Immature natural killer cell (primary cell): ENCODE measurements around the gene CD300LB. TPM values are rescaled to one million over a fixed set of nuclear protein-coding genes. Genes with fewer than 3 reads are reported as not detected.
A peak's percentile ranks its signal among the peaks of the same experiment; 100 is the strongest.

Experiments
- DNase-seq, 3 donors: peaks; one replicate each; pipeline ENCODE4 v3.0.0; 2022; ENCODE audit warnings: mixed read lengths in 1 of 3
- H3K27ac Mint-ChIP-seq, 6 donors: one replicate each; pipeline ENCODE4 v1.8.0; 2020; ENCODE audit warnings: mixed read lengths in 6 of 6, mild to moderate bottlenecking in 5 of 6, inconsistent platforms in 4 of 6, moderate library complexity in 3 of 6
- H3K27me3 Mint-ChIP-seq, 3 donors: one replicate each; pipeline ENCODE4 v1.8.0; 2020 to 2021; ENCODE audit warnings: low read depth in 3 of 3, mild to moderate bottlenecking in 3 of 3, mixed read lengths in 3 of 3, moderate library complexity in 3 of 3, inconsistent platforms in 1 of 3
- H3K36me3 Mint-ChIP-seq, 3 donors: one replicate each; pipeline ENCODE4 v1.8.0; 2020; ENCODE audit warnings: mixed read lengths in 3 of 3, inconsistent platforms in 2 of 3, mild to moderate bottlenecking in 2 of 3
- H3K4me1 Mint-ChIP-seq, 2 donors: one replicate each; pipeline ENCODE4 v1.8.0; 2020; ENCODE audit warnings: inconsistent platforms in 2 of 2, mild to moderate bottlenecking in 2 of 2, mixed read lengths in 2 of 2, moderate library complexity in 1 of 2
- H3K4me3 Mint-ChIP-seq, 5 donors: one replicate each; pipeline ENCODE4 v1.8.0; 2020; ENCODE audit warnings: mild to moderate bottlenecking in 5 of 5, mixed read lengths in 5 of 5, inconsistent platforms in 3 of 5, moderate library complexity in 3 of 5
- H3K9me3 Mint-ChIP-seq, 6 donors: one replicate each; pipeline ENCODE4 v1.8.0; 2020; ENCODE audit warnings: mild to moderate bottlenecking in 6 of 6, mixed read lengths in 6 of 6, inconsistent platforms in 4 of 6, moderate library complexity in 3 of 6
- polyA plus RNA-seq, 3 donors: library from polyadenylated mRNA; unstranded; fragments of 300-500 nt; fragmentation: Illumina TruSeq; gene quantifications; one replicate each; pipeline ENCODE4 v1.2.3, GENCODE V29; 2021

CD300LB gene
- polyA plus RNA-seq, 3 donors from 2014 or later: 4.2 to 6.3 (median 5.5) TPM

DNA sequence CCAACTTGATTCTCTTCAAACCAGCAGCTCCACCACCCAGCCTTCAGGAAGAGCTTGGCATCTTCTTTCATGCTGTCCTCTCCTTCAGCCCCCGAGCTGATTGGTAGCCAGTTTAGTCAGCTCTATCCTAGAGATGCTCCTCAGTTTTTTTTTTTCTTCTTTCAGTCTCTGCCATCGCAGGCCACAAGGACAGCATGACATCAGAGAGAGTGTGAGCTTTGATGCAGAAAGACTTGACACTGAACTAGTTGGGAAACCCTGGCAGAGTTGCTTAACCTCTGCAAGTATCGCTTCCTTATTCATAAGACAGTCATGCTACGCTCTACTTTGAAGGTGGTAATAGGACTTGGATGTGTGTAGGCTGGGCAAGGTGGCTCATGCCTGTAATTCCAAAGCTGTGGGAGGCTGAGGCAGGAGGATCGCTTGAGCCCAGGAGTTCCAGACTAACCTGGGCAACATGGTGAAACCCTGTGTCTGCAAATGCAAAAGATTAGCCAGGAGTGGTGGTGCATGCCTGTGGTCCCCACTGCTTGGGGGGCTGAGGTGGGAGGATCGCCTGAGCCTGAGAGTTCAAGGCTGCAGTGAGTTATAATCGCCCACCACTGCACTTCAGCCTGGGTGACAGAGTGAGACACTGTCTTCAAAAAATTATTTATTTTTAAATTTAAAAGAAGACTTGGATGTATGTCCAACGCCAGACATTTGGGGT, 2.6 kb downstream of the CD300LB start:
- DNase-seq: no peak
- H3K4me1 Mint-ChIP-seq: peaks cover 32 to 33% of the 10 kb centered on the region in 2 donors
- peaks cover 0 to 12% (median 5%) of the 10 kb centered on the region in 3 donors for H3K27me3 Mint-ChIP-seq

DNA sequence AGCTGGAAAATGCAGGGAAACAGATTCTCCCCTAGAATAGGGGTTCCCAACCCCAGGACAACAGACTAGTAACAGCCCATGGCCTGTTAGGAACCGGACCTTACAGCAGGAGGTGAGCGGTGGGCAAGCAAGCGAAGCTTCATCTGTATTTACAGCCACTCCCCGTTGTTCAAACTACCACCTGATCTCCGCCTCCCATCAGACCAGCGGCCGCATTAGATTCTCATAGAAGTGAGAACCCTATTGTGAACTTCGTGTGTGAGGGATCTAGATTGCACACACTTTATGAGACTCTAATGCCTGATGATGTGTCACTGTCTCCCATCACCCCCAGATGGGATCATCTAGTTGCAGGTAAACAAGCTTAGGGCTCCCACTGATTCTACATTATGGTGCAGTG, 3.5 kb downstream of the CD300LB start:
- Mint-ChIP-seq H3K36me3 (no peaks in the 10 kb centered on the region), H3K9me3 (no peaks in the 10 kb centered on the region), H3K4me1 (peaks cover 30 to 33% of the 10 kb centered on the region in 2 donors), H3K27ac (peak overlapping the region in 1 of 6 donors; percentile 4), H3K4me3 (no peak overlapping the region), H3K27me3 (peaks cover 0 to 7% (median 5%) of the 10 kb centered on the region in 3 donors)
- DNase-seq: no peak

More for the DNA sequence above, 2.6 kb downstream of the CD300LB start:
- Mint-ChIP-seq H3K9me3 (no peaks in the 10 kb centered on the region), H3K36me3 (no peaks in the 10 kb centered on the region), H3K4me3 (peak overlapping the region in 1 of 5 donors; percentile 15), H3K27ac (peak overlapping the region in 2 of 6 donors; percentile 6 to 53)

DNA sequence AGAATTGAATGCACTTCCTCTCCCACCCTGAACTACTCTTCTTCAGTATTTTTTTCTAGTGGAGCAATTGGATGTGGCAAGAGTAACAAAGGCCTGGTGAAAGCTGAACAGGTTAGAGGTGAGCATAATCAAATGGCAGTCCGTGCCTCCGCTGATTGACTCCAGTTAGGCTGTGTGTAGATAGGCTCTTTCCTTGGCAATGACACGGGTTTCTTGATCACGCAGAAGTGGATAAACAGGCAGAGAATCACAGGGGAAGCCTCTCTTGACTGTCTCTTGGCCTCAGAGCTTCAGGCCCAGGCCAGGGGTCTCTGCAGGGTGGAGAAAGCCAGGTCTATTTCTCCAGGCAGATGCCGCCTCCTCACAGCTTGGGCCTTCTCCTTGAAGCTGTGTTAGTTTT, 4.2 kb downstream of the CD300LB start:
- Mint-ChIP-seq H3K9me3 (no peaks in the 10 kb centered on the region), H3K27me3 (peaks cover 0 to 7% (median 5%) of the 10 kb centered on the region in 3 donors), H3K4me3 (no peak overlapping the region), H3K36me3 (no peaks in the 10 kb centered on the region), H3K27ac (no peak overlapping the region), H3K4me1 (peaks cover 29 to 33% of the 10 kb centered on the region in 2 donors)
- no peak for DNase-seq

DNA sequence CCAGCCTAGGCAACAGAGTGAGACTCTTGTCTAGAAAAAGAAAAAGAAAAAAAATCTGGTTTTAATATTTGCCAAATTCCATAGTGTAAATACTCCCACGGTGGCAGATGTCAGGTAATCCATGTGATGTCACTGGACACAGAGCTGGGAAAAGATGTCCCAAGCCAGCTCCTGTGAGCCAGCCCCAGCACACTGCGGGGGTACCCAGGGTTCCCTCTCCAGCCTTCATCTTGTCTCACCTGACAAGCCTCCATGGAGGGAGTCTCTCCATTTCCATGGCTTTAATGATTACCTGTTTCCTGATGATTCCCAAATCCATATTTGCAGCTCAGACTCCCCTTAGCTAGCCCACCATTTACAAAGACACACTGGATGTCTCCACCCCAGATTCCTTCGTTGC, 4.6 kb downstream of the CD300LB start:
- H3K36me3 Mint-ChIP-seq: no peaks in the 10 kb centered on the region
- no peak for DNase-seq
- peaks cover 29 to 33% of the 10 kb centered on the region in 2 donors for H3K4me1 Mint-ChIP-seq
- peaks cover 0 to 8% (median 5%) of the 10 kb centered on the region in 3 donors for H3K27me3 Mint-ChIP-seq
- H3K9me3 Mint-ChIP-seq: no peaks in the 10 kb centered on the region
- H3K27ac Mint-ChIP-seq: no peak overlapping the region
- no peak overlapping the region for H3K4me3 Mint-ChIP-seq

DNA sequence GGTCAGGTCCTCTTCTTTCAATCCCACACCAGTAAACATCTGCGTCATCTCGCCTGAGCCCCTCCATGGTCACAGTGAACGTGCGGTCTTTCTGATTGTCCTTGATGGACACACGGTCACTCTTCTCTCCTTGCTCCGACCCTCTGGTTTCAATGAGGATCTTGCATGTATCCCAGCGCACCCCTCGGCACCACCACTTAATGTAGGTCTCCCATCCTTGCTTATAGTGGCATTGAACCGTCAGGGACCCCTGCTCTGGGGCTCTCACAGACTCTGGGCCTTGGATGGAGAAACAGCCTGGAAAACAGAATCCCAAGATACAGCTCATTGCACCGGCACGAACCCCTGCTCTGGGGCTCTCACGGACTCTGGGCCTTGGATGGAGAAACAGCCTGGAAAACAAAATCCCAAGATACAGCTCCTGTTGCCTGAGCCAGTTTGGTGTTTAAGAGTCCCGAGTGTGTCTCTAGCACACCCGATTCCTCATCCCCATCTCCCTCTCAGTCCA, 5.4 kb downstream of the CD300LB start:
- Mint-ChIP-seq H3K27ac (peak overlapping the region in 1 of 6 donors; percentile 29), H3K36me3 (no peaks in the 10 kb centered on the region), H3K4me1 (peaks cover 29 to 33% of the 10 kb centered on the region in 2 donors), H3K4me3 (no peak overlapping the region), H3K9me3 (no peaks in the 10 kb centered on the region), H3K27me3 (peaks cover 0 to 14% (median 3%) of the 10 kb centered on the region in 3 donors)
- no peak for DNase-seq

DNA sequence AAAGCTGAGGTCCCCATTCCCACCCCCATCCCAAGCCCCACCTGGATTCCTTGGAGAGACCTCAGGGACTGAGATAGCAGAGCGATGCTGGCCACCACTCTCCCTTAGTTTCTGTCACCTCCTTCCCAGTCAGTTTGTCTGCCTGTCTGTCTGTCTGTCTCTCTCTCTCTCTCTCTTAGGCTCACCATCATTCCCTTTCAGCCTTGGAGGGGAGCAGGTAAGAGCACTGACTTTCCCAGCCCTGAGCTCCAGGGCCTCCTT, 5.9 kb downstream of the CD300LB start:
- peaks cover 0 to 13% (median 3%) of the 10 kb centered on the region in 3 donors for H3K27me3 Mint-ChIP-seq
- H3K27ac Mint-ChIP-seq: peak overlapping the region in 1 of 6 donors; percentile 75
- H3K9me3 Mint-ChIP-seq: no peaks in the 10 kb centered on the region
- DNase-seq: no peak
- no peak overlapping the region for H3K4me3 Mint-ChIP-seq
- peaks cover 30 to 33% of the 10 kb centered on the region in 2 donors for H3K4me1 Mint-ChIP-seq
- H3K36me3 Mint-ChIP-seq: no peaks in the 10 kb centered on the region

DNA sequence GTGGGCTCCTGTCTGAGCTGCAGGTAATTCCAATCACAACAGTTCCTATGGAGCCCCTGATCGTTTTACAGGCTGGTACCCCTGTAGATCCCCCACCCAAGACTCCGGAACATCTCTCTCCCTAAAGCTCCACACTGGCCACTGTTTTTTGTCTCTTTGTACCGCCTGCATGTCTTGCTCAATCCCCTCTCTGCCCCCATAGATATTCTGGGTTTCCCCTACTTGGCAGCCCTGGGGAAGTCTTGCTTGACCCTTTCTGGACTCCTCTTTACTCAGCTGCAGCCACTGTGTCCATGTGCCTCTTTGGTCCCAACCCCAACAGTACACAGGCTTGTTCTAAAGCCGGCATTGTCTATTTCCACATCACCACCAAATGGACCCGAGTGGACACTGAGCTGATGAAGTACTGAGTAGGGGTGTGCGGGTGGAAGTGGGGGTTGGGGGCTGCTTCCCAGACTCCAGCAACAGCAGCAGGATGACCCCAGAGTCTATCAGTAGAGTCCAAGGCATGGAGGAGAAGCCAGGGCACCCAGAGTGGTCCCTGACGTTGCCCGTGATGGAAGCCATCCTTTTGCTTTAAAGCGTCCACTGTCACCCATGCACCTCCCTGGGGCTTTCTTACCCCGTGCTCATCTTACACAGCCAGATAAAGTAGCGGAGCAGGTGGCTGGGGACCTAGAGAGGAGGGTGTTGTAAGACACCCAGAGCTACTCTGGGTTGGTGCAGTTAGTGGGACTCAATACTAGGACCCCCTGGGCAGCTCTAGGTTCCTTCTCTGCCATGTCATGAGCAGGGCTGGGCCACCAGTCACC, 6.4 kb downstream of the CD300LB start:
- Mint-ChIP-seq H3K9me3 (no peaks in the 10 kb centered on the region), H3K27me3 (peaks cover 0 to 13% (median 3%) of the 10 kb centered on the region in 3 donors), H3K4me3 (no peak overlapping the region), H3K4me1 (peaks cover 31 to 35% of the 10 kb centered on the region in 2 donors), H3K36me3 (no peaks in the 10 kb centered on the region), H3K27ac (peak overlapping the region in 1 of 6 donors; percentile 24)
- DNase-seq: no peak

DNA sequence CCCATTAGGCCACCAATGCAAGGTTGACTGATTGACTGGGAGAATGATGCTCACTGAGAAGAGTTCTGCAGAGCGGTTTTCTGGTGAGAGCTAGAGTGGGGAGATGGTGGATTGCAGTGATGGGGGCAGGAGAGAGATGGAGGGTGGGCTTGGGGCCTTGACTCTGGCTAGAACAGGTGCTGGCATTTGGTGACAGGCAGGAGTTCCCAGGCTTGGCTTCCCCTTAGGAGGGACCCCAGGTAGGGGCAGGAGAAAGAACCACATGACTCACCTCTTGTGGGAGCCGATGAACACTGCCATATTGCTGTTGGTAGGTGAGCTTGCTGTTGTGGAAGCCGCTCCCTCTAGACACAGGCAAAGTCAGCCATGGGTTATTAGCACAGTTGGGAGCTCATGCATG, 8.0 kb downstream of the CD300LB start:
- DNase-seq: no peak
- Mint-ChIP-seq H3K27me3 (peaks cover 0 to 13% (median 5%) of the 10 kb centered on the region in 3 donors), H3K27ac (peak overlapping the region in 2 of 6 donors; percentile 30 to 62), H3K4me3 (no peak overlapping the region), H3K4me1 (peaks cover 35 to 41% of the 10 kb centered on the region in 2 donors), H3K36me3 (peaks cover 0 to 4% (median 0%) of the 10 kb centered on the region in 3 donors), H3K9me3 (no peaks in the 10 kb centered on the region)

DNA sequence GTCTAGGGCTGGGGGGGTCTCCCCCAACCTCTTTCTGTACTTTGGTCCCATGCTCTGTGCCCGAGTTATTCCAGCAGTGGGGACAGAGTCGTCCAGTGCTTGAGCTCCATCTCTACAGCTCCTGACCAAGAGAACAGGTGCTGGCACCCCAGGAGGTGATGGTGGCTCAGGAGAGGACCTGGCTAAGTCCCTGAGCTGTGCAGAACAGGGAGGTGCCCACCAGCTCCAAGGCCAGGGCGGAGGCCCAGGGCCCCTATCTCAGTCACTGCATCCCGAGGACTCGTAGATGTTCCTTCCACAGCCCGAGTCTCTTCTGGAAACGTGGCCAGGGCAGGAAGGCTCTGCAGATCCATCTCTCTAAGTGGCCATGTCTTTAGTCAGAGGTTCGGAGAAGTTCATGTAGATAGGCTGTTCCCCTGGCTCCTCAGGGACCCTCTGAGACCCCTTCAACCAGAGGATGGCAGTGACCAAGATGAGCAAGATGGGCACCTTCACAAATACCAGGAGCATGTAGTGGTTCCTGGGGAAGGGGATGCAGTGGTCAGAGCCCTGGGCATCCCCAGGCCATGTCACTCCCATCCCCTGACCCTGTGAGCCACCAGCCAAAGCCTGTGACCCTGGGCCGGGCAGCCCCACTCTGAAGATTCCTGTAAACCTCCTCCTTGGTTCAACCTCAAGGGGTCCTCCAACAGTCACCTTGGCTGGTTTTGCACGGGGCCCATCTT, 8.7 kb downstream of the CD300LB start:
- no peaks in the 10 kb centered on the region for H3K9me3 Mint-ChIP-seq
- H3K36me3 Mint-ChIP-seq: peaks cover 0 to 4% (median 0%) of the 10 kb centered on the region in 3 donors
- peaks cover 35 to 41% of the 10 kb centered on the region in 2 donors for H3K4me1 Mint-ChIP-seq
- H3K27ac Mint-ChIP-seq: peak overlapping the region in 5 of 6 donors; percentile 30 to 87 (median 60)
- peaks cover 0 to 13% (median 5%) of the 10 kb centered on the region in 3 donors for H3K27me3 Mint-ChIP-seq
- no peak for DNase-seq
- no peak overlapping the region for H3K4me3 Mint-ChIP-seq

DNA sequence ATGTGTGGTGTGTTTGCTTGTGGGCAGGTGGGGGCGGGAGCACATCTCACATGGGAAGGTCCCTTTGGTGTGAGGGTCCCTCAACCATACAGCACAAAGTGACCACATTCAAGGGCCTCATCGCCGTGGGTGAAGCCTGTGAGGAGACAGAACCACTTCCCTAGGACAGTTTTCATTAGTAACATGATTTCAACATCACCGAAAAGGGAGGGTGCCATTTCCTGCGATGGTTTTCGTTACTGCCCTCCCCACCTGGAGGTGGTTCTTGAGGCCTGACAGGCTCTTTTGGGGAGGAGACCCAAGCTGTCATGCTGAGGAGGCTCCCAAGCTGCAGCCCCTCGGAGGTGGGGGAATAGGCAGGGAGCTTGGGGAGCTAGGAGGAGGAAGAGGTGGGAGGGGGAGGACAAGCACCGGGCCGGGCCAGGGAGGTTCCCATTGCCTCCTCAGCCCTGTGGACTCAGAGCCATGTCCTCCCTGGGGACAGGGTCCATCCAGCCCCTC, 9.5 kb downstream of the CD300LB start:
- peaks cover 0 to 4% (median 0%) of the 10 kb centered on the region in 3 donors for H3K36me3 Mint-ChIP-seq
- peaks cover 35 to 41% of the 10 kb centered on the region in 2 donors for H3K4me1 Mint-ChIP-seq
- H3K9me3 Mint-ChIP-seq: no peaks in the 10 kb centered on the region
- H3K27ac Mint-ChIP-seq: peak overlapping the region; percentile 78 to 92 (median 87)
- peak overlapping the region; percentile 65 to 77 (median 72) for H3K4me3 Mint-ChIP-seq
- H3K27me3 Mint-ChIP-seq: peaks cover 0 to 10% (median 5%) of the 10 kb centered on the region in 3 donors
- peak; percentile 71 to 74 (median 71) for DNase-seq

DNA sequence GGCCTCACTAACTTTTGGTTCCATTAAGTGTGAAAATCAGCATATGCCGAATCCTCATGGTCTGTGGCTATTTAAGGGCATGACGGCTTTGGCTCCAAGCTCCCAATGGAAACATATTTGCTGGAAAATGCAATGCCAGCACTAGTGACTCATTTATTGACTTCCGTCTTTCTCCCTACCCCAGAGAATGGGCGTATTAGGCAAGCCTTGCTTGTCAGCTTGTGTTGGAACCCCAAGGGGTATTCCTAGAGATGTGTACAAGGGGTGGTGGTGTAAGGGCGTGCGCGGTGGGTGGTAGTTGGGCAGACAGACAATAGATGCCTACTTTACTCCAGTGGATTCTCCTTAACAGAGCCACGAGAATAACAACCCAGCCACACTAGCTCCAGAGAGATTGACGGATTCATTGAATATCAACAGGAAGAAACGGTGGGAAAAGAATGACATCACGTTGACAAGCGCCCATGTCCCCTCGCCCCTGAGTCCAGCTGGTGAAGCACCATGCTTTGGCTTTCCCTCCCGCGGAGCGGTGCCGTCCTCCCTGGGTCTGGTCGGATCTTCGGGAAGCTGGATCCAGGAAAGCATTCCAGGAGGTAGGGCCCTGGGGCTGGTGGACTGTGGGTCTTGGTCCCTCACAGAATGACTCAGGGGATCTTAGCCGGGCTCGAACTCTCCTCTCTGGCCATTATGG, 10.3 kb downstream of the CD300LB start:
- H3K4me1 Mint-ChIP-seq: peaks cover 35 to 41% of the 10 kb centered on the region in 2 donors
- peak overlapping the region; percentile 65 to 77 (median 72) for H3K4me3 Mint-ChIP-seq
- H3K9me3 Mint-ChIP-seq: no peaks in the 10 kb centered on the region
- DNase-seq: no peak
- peaks cover 2 to 12% (median 5%) of the 10 kb centered on the region in 3 donors for H3K27me3 Mint-ChIP-seq
- H3K36me3 Mint-ChIP-seq: peaks cover 0 to 4% (median 0%) of the 10 kb centered on the region in 3 donors
- H3K27ac Mint-ChIP-seq: peak overlapping the region; percentile 78 to 92 (median 87)

DNA sequence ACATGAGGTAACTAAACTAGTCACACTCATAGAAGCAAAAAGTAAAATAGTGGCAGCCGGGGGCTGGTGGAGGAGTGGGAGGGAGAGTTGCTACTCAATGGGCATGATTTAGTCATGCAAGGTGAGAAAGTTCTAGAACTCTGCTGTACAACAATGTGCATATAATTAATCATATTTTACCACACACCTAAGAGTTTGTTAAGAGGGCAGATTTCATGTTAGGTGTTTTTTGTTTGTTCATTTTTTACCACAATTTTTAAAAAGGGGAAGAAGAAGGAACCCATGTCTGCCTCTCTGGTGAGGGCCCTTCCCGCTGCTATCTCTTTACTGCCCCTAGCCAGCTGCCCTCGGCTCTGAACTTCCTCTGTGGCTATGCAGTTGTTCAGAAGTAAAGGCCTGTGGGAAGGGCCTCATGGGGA, 11.2 kb downstream of the CD300LB start:
- H3K4me1 Mint-ChIP-seq: peaks cover 35 to 41% of the 10 kb centered on the region in 2 donors
- peak overlapping the region in 4 of 5 donors; percentile 3 to 62 (median 40) for H3K4me3 Mint-ChIP-seq
- peak in 2 of 3 donors; percentile 12 to 19 for DNase-seq
- peaks cover 0 to 7% (median 0%) of the 10 kb centered on the region in 3 donors for H3K36me3 Mint-ChIP-seq
- peaks cover 8 to 17% (median 10%) of the 10 kb centered on the region in 3 donors for H3K27me3 Mint-ChIP-seq
- H3K9me3 Mint-ChIP-seq: no peaks in the 10 kb centered on the region
- peak overlapping the region; percentile 75 to 87 (median 78) for H3K27ac Mint-ChIP-seq
